HCT116 (cell line): ENCODE data around the gene CLCN5. TPM values are rescaled to one million over a fixed set of nuclear protein-coding genes. Genes with fewer than 3 reads are reported as not detected.

ENCODE experiments used
- ATAC-seq: fragments of 200-7000 bp; cut with Tn5 transposase; 2 replicates; pipeline ENCODE4 v1.9.1; 2020; ENCODE audit warnings: mild to moderate bottlenecking, moderate library complexity
- BruUV-seq: library from RNA; stranded (reverse); fragments of 400-500 nt; replicated peaks from 2 replicates; lab custom pipeline; 2021; lab: Mats Ljungman, UMichigan
- CTCF ChIA-PET: fragments of 300-600 bp; sonication (Branson Sonifier 250); formaldehyde crosslinking; loops from one replicate; lab custom pipeline; 2021; ENCODE audit warnings: antibody characterized with exemption; lab: Charles Lee
- POLR2A ChIA-PET: fragments of 300-600, 350-600 bp; sonication (Branson Sonifier 250); formaldehyde crosslinking; loops from one replicate; lab custom pipeline; 2021; ENCODE audit warnings: antibody characterized with exemption; lab: Charles Lee
- RAD21 ChIA-PET, 2 experiments: fragments of 300-600 bp; sonication (Branson Sonifier 250); formaldehyde crosslinking; loops; one replicate each; lab custom pipeline; 2023; ENCODE audit warnings: low total read pairs in 2 of 2; ENCODE audit not compliant: uncharacterized antibody in 2 of 2, unreplicated experiment in 2 of 2, low non-redundant PET in 1 of 2; lab: Charles Lee
- DNase-seq: peaks from one replicate; pipeline ENCODE4 v3.0.0-alpha.2; 2010; ENCODE audit warnings: low read depth, low spot score
- H2AFZ ChIP-seq: fragments of 200-600 bp; shearing (Covaris generic), sonication (generic); 2 replicates; pipeline ENCODE4 v1.6.1; 2017; ENCODE audit warnings: low read depth, mixed run types, mixed read lengths, antibody characterized with exemption, low read length; ENCODE audit not compliant: poor library complexity, severe bottlenecking
- H3K27ac ChIP-seq: 2 replicates; pipeline ENCODE4 v1.5.1; 2012; ENCODE audit warnings: low read depth, low read length
- H3K27me3 ChIP-seq: fragments of 200-600 bp; sonication (generic); 2 replicates; pipeline ENCODE4 v1.6.1; 2016; ENCODE audit warnings: mixed run types, low read length, mixed read lengths; ENCODE audit not compliant: insufficient read depth
- H3K36me3 ChIP-seq, 2 experiments: fragments of 200-500 bp in 1 of 2; fragments of 200-600 bp in 1 of 2; sonication (Bioruptor generic) in 1 of 2; sonication (generic) in 1 of 2; 2 replicates each; pipeline versions ENCODE4 v1.5.1 to v1.6.1; 2014 to 2016; ENCODE audit warnings: low read length in 2 of 2, inconsistent platforms in 1 of 2, mixed read lengths in 1 of 2, mixed run types in 1 of 2; ENCODE audit not compliant: insufficient read depth in 2 of 2, control insufficient read depth in 1 of 2
- H3K4me1 ChIP-seq, 2 experiments: fragments of 200-600 bp in 1 of 2; sonication (generic) in 1 of 2; 2 replicates each; pipeline versions ENCODE4 v1.5.1 to v1.6.1; 2012 to 2017; ENCODE audit warnings: low read length in 2 of 2, inconsistent platforms in 1 of 2, mild to moderate bottlenecking in 1 of 2, mixed read lengths in 1 of 2, mixed run types in 1 of 2, moderate library complexity in 1 of 2; ENCODE audit not compliant: insufficient read depth in 2 of 2, control insufficient read depth in 1 of 2
- H3K4me2 ChIP-seq: fragments of 200-600 bp; sonication (generic); 2 replicates; pipeline ENCODE4 v1.6.1; 2017; ENCODE audit warnings: mixed run types, low read length, mixed read lengths
- H3K4me3 ChIP-seq, 2 experiments: fragments of 200-600 bp in 1 of 2; sonication (generic) in 1 of 2; replicated peaks in 1 of 2; 2 replicates each; pipeline ENCODE4 v1.5.1; 2011 to 2016; ENCODE audit warnings: low read length in 2 of 2, control low read depth in 1 of 2, low read depth in 1 of 2, mild to moderate bottlenecking in 1 of 2, mixed read lengths in 1 of 2, mixed run types in 1 of 2
- H3K79me2 ChIP-seq: fragments of 200-600 bp; sonication (generic); 2 replicates; pipeline ENCODE4 v1.6.1; 2017; ENCODE audit warnings: mild to moderate bottlenecking, mixed run types, low read length, moderate library complexity, mixed read lengths; ENCODE audit not compliant: insufficient read depth
- H3K9ac ChIP-seq: fragments of 200-600 bp; sonication (generic); 2 replicates; pipeline ENCODE4 v1.6.1; 2016; ENCODE audit warnings: low read length, mixed read lengths
- H3K9me2 ChIP-seq: fragments of 200-600 bp; sonication (generic), shearing (Covaris generic); 2 replicates; pipeline ENCODE4 v1.6.1; 2017; ENCODE audit warnings: mixed run types, mild to moderate bottlenecking, moderate library complexity; ENCODE audit not compliant: insufficient read depth
- H3K9me3 ChIP-seq, 2 experiments: fragments of 200-500 bp in 1 of 2; fragments of 200-600 bp in 1 of 2; sonication (Bioruptor generic) in 1 of 2; sonication (generic) in 1 of 2; 2 replicates each; pipeline ENCODE4 v1.6.1; 2014 to 2017; ENCODE audit warnings: low read length in 2 of 2, mixed read lengths in 2 of 2, inconsistent platforms in 1 of 2, low read depth in 1 of 2, mild to moderate bottlenecking in 1 of 2, mixed run types in 1 of 2, moderate library complexity in 1 of 2; ENCODE audit not compliant: control insufficient read depth in 1 of 2, insufficient read depth in 1 of 2
- H4K20me1 ChIP-seq: fragments of 200-600 bp; sonication (generic), shearing (Covaris generic); 2 replicates; pipeline ENCODE4 v1.6.1; 2017; ENCODE audit warnings: mixed run types, mild to moderate bottlenecking, moderate library complexity; ENCODE audit not compliant: insufficient read depth
- ATF3 ChIP-seq: IDR thresholded peaks from 2 replicates; pipeline ENCODE4 v1.6.1; 2012
- CBX3 ChIP-seq: IDR thresholded peaks from 2 replicates; pipeline ENCODE4 v1.6.1; 2012; ENCODE audit warnings: low read depth
- CTCF ChIP-seq, 3 experiments: fragments of 200-600 bp in 1 of 3; sonication (generic) in 1 of 3; IDR thresholded peaks in 2 of 3; conservative IDR thresholded peaks in 1 of 3; 2 replicates each; pipeline ENCODE4 v1.5.1; 2012 to 2017; ENCODE audit warnings: low read depth in 2 of 3, low read length in 2 of 3, antibody characterized with exemption in 1 of 3, borderline replicate concordance in 1 of 3, control low read depth in 1 of 3, mild to moderate bottlenecking in 1 of 3, mixed read lengths in 1 of 3, mixed run types in 1 of 3, moderate library complexity in 1 of 3; ENCODE audit not compliant: insufficient read depth in 1 of 3
- EGR1 ChIP-seq: IDR thresholded peaks from 2 replicates; pipeline ENCODE4 v1.6.1; 2012; ENCODE audit warnings: low read depth
- ELF1 ChIP-seq: IDR thresholded peaks from 2 replicates; pipeline ENCODE4 v1.6.1; 2012; ENCODE audit warnings: low read depth, borderline replicate concordance
- EZH2 ChIP-seq: fragments of 200-600 bp; sonication (generic); IDR thresholded peaks from 2 replicates; pipeline ENCODE4 v1.6.1; 2017; ENCODE audit warnings: antibody characterized with exemption, mixed run types
- EZH2phosphoT487 ChIP-seq: fragments of 200-600 bp; IDR thresholded peaks from 2 replicates; pipeline ENCODE4 v1.6.1; 2018; ENCODE audit warnings: antibody characterized with exemption, borderline replicate concordance
- FOSL1 ChIP-seq: IDR thresholded peaks from 2 replicates; pipeline ENCODE4 v1.6.1; 2012; ENCODE audit warnings: low read depth
- JUND ChIP-seq: IDR thresholded peaks from 2 replicates; pipeline ENCODE4 v1.6.1; 2012
- MAX ChIP-seq: IDR thresholded peaks from 2 replicates; pipeline ENCODE4 v1.6.1; 2012
- POLR2AphosphoS5 ChIP-seq: IDR thresholded peaks from 2 replicates; pipeline ENCODE4 v1.6.1; 2011; ENCODE audit warnings: mild to moderate bottlenecking, low read depth, low read length, moderate library complexity
- RAD21 ChIP-seq: IDR thresholded peaks from 2 replicates; pipeline ENCODE4 v1.6.1; 2012; ENCODE audit warnings: low read depth, mild to moderate bottlenecking
- SIN3A ChIP-seq: IDR thresholded peaks from 2 replicates; pipeline ENCODE4 v1.6.1; 2012; ENCODE audit warnings: low read depth
- SP1 ChIP-seq: IDR thresholded peaks from 2 replicates; pipeline ENCODE4 v1.6.1; 2012; ENCODE audit warnings: low read depth
- ZBTB33 ChIP-seq: IDR thresholded peaks from 2 replicates; pipeline ENCODE4 v1.6.1; 2011; ENCODE audit warnings: mild to moderate bottlenecking, low read length, moderate library complexity; ENCODE audit not compliant: insufficient replicate concordance; ENCODE audit errors: extremely low read depth
- ZNF274 ChIP-seq: fragments of 200-500 bp; sonication (Bioruptor generic); IDR thresholded peaks from 2 replicates; pipeline ENCODE4 v1.6.1; 2014; ENCODE audit warnings: mild to moderate bottlenecking, low read depth, low read length, inconsistent platforms
- intact Hi-C: fragments of 100-400 bp; cut with micrococcal nuclease; formaldehyde crosslinking; loops from 2 replicates; pipeline ENCODE4 v1.10.0; 2022
- total RNA-seq: library from RNA; stranded (reverse); gene quantifications from one replicate; pipeline ENCODE4 v1.2.1, GENCODE V29; 2021; ENCODE audit not compliant: unreplicated experiment

The CLCN5 gene
- total RNA-seq, 1 experiment from 2014 or later, result 6.1 TPM

DNA sequence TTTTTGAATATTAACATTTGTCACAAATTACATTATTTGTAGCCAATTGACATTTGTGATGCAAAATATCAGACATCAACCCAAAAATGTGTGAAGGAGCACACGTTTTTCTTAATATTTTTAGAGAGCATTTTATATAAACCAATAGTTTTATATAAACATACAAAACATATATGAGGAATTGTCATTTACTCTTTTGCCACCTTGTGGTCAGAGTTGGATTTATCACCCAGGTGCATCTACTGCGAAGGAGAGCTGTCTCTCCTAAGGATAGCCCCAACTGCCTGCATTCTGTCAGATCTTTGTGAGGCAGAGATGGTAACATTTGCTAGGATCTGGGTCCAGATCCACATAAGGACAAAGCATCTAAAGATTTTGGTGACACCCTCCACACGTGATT, 45.6 kb upstream of the CLCN5 start:
- ChIA-PET POLR2A (no interaction called here), RAD21 (no interaction called here), CTCF (interaction anchor here (0.8 to 1.0 kb wide), 2 partner anchors 36 to 115 kb away, joined by 3 read pairs; no protein-coding TSS in a partner anchor)
- peaks cover 4 to 9% of the 10 kb centered on the region in 2 experiments; a peak in 2 of 4 replicates for H3K4me1 ChIP-seq
- H4K20me1 ChIP-seq, result no peaks in the 10 kb centered on the region
- H3K9ac ChIP-seq, result no peak overlapping the region
- no peak overlapping the region for H3K27ac ChIP-seq
- no peaks in the 10 kb centered on the region for H3K9me3 ChIP-seq
- no peak overlapping the region for H3K4me2 ChIP-seq
- intact Hi-C loops, result loop anchor here (10.0 kb wide), 1 partner anchor 708 kb away; no protein-coding TSS in a partner anchor
- H3K79me2 ChIP-seq, result no peaks in the 10 kb centered on the region
- H2AFZ ChIP-seq, result no peak overlapping the region
- DNase-seq (peak; percentile 12), ATAC-seq (no peak)
- no peaks in the 10 kb centered on the region for H3K36me3 ChIP-seq
- no peaks in the 10 kb centered on the region for H3K9me2 ChIP-seq
- no peak overlapping the region for H3K4me3 ChIP-seq
- BruUV-seq, result no TSS peak
- no peaks in the 10 kb centered on the region for H3K27me3 ChIP-seq
- TF ChIP-seq RAD21, result peak; percentile 48
- TF ChIP-seq SIN3A, result no peak
- TF ChIP-seq CTCF (IDR thresholded peaks at IDR 0.05 in 2 of 3, conservative IDR thresholded peaks at IDR 0.05 in 1 of 3; ENCODE audit: borderline replicate concordance in 1 of 3, insufficient read depth in 1 of 3, low read depth in 2 of 3, low read length in 2 of 3), result peak; percentile 29 to 43 (median 34); a peak in 4 of 6 replicates

DNA sequence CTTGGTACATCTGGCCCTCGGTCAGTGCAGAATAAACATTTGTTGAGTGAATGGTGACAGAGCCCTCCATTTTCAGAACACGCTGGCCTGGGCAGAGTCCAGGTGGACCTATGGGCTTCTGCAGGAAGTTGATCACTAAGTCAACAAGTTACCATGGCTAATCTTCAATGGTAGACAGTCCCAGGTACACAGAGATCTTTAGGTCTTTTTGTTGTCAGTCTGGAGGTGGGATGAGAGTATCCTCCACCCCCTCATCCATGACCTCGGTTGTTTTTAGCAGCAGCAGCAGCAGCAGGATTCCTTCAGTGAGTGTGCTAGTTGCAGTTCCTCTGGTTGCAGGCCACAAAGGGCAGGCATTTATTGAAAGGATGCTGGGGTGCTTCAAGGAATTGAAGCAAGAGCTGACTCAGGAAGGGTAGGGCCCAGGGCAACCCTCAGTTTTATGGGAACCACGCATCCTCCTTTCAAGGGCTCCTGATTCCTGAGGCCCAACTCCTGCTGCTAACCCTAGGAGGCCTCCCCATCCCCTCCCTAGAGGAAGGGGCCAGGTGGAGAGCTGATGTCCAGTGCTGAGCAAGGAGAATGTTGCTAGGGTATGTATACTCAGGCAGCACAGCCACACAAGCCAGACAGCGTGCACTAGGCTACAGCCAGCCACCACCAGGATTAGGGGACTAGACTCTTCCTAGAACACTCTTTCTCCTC, 44.8 kb upstream of the CLCN5 start:
- TF ChIP-seq ZBTB33 (no peak), ZNF274 (no peak), EGR1 (no peak), POLR2AphosphoS5 (no peak), CBX3 (no peak), EZH2 (no peak), FOSL1 (no peak), EZH2phosphoT487 (no peak), ELF1 (no peak), SP1 (no peak), ATF3 (no peak), SIN3A (no peak), MAX (no peak), JUND (no peak)
- Histone ChIP-seq H3K36me3 (no peaks in the 10 kb centered on the region), H3K4me2 (no peak overlapping the region), H3K9me2 (no peaks in the 10 kb centered on the region), H3K9me3 (no peaks in the 10 kb centered on the region), H3K79me2 (no peaks in the 10 kb centered on the region), H4K20me1 (no peaks in the 10 kb centered on the region), H3K4me3 (no peak overlapping the region), H3K27ac (no peak overlapping the region), H3K4me1 (peaks cover 4 to 9% of the 10 kb centered on the region in 2 experiments; a peak in 2 of 4 replicates), H3K27me3 (no peaks in the 10 kb centered on the region), H2AFZ (no peak overlapping the region), H3K9ac (no peak overlapping the region)
- POLR2A ChIA-PET, result no interaction called here
- no TSS peak for BruUV-seq
- RAD21 ChIA-PET, result no interaction called here
- CTCF ChIA-PET, result interaction anchor here (0.8 to 1.0 kb wide), 2 partner anchors 37 to 116 kb away, joined by 3 read pairs; no protein-coding TSS in a partner anchor
- intact Hi-C loops, result loop anchor here (10.0 kb wide), 1 partner anchor 707 kb away; no protein-coding TSS in a partner anchor
- no peak for ATAC-seq
- no peak for DNase-seq
